IPS-15b (cell line): ENCODE measurements around the gene IGSF21.

Experiments used
- H3K27me3 ChIP-seq: one replicate; pipeline ENCODE4 v1.6.1; 2013; ENCODE audit warnings: low read length; ENCODE audit not compliant: control insufficient read depth, insufficient read depth
- H3K36me3 ChIP-seq: one replicate; pipeline ENCODE4 v1.6.1; 2013; ENCODE audit warnings: low read length; ENCODE audit not compliant: control insufficient read depth, insufficient read depth
- H3K4me1 ChIP-seq: one replicate; pipeline ENCODE4 v1.6.1; 2013; ENCODE audit warnings: mild to moderate bottlenecking, low read length; ENCODE audit not compliant: control insufficient read depth, insufficient read depth
- H3K4me3 ChIP-seq: one replicate; pipeline ENCODE4 v1.5.1; 2013; ENCODE audit warnings: low read depth, low read length
- H3K9ac ChIP-seq: one replicate; pipeline ENCODE4 v1.6.1; 2013; ENCODE audit warnings: low read depth, mild to moderate bottlenecking, low read length
- H3K9me3 ChIP-seq: one replicate; pipeline ENCODE4 v1.6.1; 2013; ENCODE audit warnings: mild to moderate bottlenecking, low read length; ENCODE audit not compliant: control insufficient read depth, insufficient read depth

The IGSF21 gene

DNA sequence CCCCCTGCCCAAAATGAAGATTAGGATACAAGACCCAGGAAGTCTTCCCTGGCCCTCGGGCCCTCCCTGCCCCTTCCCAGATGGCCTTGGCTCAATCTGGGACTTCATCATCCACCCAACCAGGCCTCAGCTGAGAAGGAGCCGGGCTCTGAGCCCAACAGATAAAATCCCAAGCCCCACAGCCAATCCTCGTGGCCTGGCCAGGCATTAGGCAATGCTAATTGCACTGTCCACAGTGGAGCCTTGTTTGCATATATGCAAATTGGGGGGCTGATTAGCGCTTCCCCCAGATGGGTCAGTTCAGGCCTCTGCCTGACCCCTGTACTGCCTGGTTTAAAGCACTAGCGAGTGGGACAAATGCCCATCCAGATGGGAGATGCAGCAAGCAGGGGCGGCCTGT is 34.9 kb downstream of the IGSF21 start:
- Histone ChIP-seq H3K4me3 (no peak overlapping the region), H3K9me3 (no peaks in the 10 kb centered on the region), H3K36me3 (no peaks in the 10 kb centered on the region), H3K9ac (no peak overlapping the region), H3K27me3 (no peaks in the 10 kb centered on the region), H3K4me1 (no peaks in the 10 kb centered on the region)

DNA sequence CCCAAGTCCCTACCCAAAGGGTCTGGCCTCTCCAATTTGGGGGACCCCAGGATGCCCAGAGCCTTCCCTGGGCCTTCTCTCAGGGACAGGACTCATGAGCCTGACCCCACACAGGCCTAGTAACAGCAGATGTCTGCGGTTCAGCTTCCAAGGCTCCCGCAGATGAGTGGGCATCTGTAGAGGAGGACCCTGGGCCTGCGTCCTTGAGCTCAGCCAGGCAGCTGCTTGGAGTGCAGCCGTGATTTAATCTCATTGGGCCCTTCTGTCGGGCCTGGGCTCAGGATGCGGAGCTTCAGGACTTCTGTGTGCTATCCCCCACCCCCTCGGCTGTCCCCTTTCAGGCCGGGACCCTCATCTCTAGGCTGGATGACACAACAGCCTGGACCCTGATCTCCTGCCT is 35.4 kb downstream of the IGSF21 start:
- Histone ChIP-seq H3K9me3 (no peaks in the 10 kb centered on the region), H3K36me3 (no peaks in the 10 kb centered on the region), H3K4me1 (no peaks in the 10 kb centered on the region), H3K9ac (no peak overlapping the region), H3K27me3 (no peaks in the 10 kb centered on the region), H3K4me3 (no peak overlapping the region)

GRCh38 chr1:18144062-18144461 is 36.5 kb downstream of the IGSF21 start:
- H3K4me1 ChIP-seq: no peaks in the 10 kb centered on the region
- H3K36me3 ChIP-seq: no peaks in the 10 kb centered on the region
- H3K9ac ChIP-seq: no peak overlapping the region
- no peak overlapping the region for H3K4me3 ChIP-seq
- no peaks in the 10 kb centered on the region for H3K27me3 ChIP-seq
- H3K9me3 ChIP-seq: no peaks in the 10 kb centered on the region

DNA sequence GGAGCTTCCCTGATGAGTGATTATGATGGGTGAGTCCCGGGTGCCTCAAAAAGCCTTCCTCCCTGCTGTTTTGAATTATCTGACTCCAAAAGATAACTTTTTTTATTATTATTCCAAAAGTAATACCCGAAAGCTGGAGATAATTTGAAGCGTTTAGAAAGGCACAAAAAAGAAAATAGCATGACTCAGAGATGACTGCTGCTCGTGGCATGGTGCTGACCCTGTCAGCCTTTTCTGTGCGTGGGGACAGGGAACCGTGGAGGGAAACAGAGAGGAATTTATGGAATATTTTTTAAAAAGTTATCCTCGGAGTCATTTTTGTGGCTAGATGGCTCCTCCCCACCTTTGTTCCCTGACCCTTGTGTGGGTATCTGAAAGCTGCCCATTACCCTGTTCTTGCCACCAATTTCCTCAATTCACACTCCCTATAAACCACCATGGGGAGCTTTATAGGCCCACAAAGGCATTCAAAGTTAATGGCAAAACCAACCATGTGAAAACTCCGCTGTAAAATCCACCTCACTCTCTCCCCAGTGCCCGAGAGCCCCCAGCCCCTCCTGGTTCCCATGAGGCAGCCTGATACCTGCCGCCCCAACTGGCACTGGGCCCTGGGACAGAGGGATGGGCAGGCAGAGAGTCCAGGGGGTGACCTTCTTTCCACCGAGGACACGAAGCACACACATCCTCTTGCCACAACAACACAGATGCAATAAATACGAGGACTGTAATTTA is 37.5 kb downstream of the IGSF21 start:
- Histone ChIP-seq H3K36me3 (no peaks in the 10 kb centered on the region), H3K4me1 (no peaks in the 10 kb centered on the region), H3K9me3 (no peaks in the 10 kb centered on the region), H3K9ac (no peak overlapping the region), H3K27me3 (no peaks in the 10 kb centered on the region), H3K4me3 (no peak overlapping the region)

GRCh38 chr1:18145851-18146618 is 38.4 kb downstream of the IGSF21 start:
- H3K4me1 ChIP-seq: no peaks in the 10 kb centered on the region
- H3K36me3 ChIP-seq: no peaks in the 10 kb centered on the region
- no peaks in the 10 kb centered on the region for H3K9me3 ChIP-seq
- H3K27me3 ChIP-seq: no peaks in the 10 kb centered on the region
- no peak overlapping the region for H3K4me3 ChIP-seq
- H3K9ac ChIP-seq: no peak overlapping the region

- Histone ChIP-seq H3K9ac (no peak overlapping the region), H3K4me1 (no peaks in the 10 kb centered on the region), H3K9me3 (no peaks in the 10 kb centered on the region), H3K36me3 (no peaks in the 10 kb centered on the region), H3K27me3 (no peaks in the 10 kb centered on the region), H3K4me3 (no peak overlapping the region)
Measured at GRCh38 chr1:18146886-18147285, 39.3 kb downstream of the IGSF21 start.

DNA sequence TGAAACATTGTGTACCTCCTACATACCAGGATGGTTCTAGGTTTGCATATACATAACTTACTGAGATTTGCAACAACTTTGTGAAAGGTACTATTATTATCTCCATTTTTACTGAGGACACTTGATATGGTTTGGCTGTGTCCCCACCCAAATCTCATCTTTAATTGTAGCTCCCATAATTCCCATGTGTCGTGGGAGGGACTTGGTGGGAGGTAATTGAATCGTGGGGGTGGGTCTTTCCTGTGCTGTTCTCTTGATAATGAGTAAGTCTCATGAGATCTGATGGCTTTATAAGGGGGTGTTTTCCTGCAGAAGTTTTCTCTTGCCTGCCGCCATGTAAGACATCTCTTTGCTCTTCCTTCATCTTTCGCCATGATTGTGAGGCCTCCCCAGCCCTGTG is 40.1 kb downstream of the IGSF21 start:
- Histone ChIP-seq H3K27me3 (no peaks in the 10 kb centered on the region), H3K36me3 (no peaks in the 10 kb centered on the region), H3K9me3 (no peaks in the 10 kb centered on the region), H3K4me1 (no peaks in the 10 kb centered on the region), H3K4me3 (no peak overlapping the region), H3K9ac (no peak overlapping the region)

- no peak overlapping the region for H3K9ac ChIP-seq
- H3K36me3 ChIP-seq: no peaks in the 10 kb centered on the region
- no peak overlapping the region for H3K4me3 ChIP-seq
- H3K9me3 ChIP-seq: no peaks in the 10 kb centered on the region
- H3K4me1 ChIP-seq: no peaks in the 10 kb centered on the region
- no peaks in the 10 kb centered on the region for H3K27me3 ChIP-seq
Measured at GRCh38 chr1:18148461-18148860, 40.9 kb downstream of the IGSF21 start.

- Histone ChIP-seq H3K4me3 (no peak overlapping the region), H3K4me1 (no peaks in the 10 kb centered on the region), H3K9ac (no peak overlapping the region), H3K36me3 (no peaks in the 10 kb centered on the region), H3K27me3 (no peaks in the 10 kb centered on the region), H3K9me3 (no peaks in the 10 kb centered on the region)
Measured at GRCh38 chr1:18149027-18149641, 41.5 kb downstream of the IGSF21 start.

DNA sequence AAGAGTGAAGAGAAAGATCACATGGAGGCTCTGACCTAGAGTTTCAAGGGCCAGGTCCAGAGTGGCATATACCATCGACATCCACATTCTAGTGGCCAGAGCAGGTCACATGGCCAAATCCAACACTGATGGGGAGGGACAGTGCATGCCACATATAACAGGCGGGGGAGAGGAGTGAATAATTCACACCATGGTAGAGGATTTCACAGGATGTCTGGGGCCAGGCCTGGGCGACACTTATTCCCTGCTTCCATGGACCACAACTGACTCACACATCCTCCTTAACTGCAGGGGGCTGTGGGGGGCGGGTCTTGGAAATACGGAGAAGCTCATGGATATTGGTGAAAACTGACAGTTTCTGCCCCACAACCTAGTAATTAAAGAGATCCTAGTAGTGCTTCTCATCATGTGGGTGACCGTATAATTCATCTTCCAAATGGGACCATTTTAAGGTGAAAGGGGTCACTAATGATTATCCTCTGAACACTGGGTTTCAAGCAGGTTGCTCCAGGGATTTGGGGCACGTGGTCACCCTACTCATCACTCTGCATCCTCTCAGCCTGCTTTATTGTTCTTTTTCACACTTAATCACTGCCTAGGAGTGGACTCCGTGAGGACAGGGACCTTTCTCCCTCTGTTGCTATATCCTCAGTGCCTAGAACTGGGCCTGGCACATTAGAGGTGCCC is 44.0 kb downstream of the IGSF21 start:
- peaks cover 2% of the 10 kb centered on the region for H3K4me1 ChIP-seq
- no peak overlapping the region for H3K4me3 ChIP-seq
- no peaks in the 10 kb centered on the region for H3K9me3 ChIP-seq
- H3K9ac ChIP-seq: no peak overlapping the region
- no peaks in the 10 kb centered on the region for H3K27me3 ChIP-seq
- no peaks in the 10 kb centered on the region for H3K36me3 ChIP-seq

DNA sequence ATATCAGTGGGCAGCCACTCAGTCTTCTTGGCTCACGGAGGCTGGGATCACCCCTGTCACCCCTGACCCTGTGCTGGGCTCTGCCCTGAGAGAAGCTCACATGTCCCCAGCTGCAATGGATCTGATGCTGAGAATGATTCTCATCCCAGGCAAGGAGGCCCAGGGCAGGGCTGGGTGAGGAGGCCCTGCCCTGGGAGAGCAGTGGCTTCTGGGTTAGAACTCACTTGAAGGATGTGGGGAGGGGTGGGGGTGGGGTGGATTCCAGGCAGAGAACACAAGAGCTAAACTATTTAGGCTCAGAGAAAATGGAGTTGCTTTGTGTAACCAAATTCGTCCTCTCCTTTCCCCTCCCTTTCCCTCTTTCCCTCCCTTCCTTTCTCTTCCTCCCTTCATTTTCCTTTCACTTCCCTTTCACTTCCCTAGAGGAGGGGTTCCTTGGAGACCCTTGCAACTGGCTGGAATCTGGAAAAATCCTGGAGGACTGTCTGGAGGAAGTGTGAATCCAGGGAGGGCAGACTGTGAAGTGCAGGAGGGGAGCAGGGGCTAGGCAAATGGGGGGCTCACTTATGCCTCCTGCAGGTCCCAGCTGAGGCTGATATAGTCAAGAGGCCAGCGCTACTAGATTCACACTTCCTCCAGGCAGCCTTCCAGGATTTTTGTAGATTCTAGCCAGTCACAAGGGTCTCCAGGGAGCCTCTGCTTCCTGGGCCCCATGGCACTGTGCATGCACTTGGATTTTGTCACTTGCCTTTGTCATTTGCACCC is 47.0 kb downstream of the IGSF21 start:
- Histone ChIP-seq H3K36me3 (no peaks in the 10 kb centered on the region), H3K9ac (no peak overlapping the region)

More for the DNA sequence above, 47.0 kb downstream of the IGSF21 start:
- Histone ChIP-seq H3K9me3 (no peaks in the 10 kb centered on the region), H3K27me3 (no peaks in the 10 kb centered on the region), H3K4me3 (no peak overlapping the region), H3K4me1 (peaks cover 2% of the 10 kb centered on the region)
